ENCODE results near the gene ANKRD11.

GRCh38 chr16:89473136-89473712 lies 17.1 kb downstream of the ANKRD11 start:
- TF ChIP-seq POLR2AphosphoS5 (IDR thresholded peaks at IDR 0.05): no peak
- no peak for TF ChIP-seq CTCF (IDR thresholded peaks at IDR 0.05)
- no peak for TF ChIP-seq POLR2A (IDR thresholded peaks at IDR 0.05)
